HepG2 (cell line): ENCODE results near the gene POC1A.

Experiments
- CHCHD3 ChIP-seq: sonication (generic); formaldehyde crosslinking; IDR thresholded peaks from 2 replicates; pipeline ENCODE4 v1.8.0; 2022; ENCODE audit warnings: mild to moderate bottlenecking, missing genetic modification reagents, moderate library complexity
- CREB3 ChIP-seq: sonication (generic); formaldehyde crosslinking; IDR thresholded peaks from 2 replicates; pipeline ENCODE4 v1.5.0; 2020; ENCODE audit warnings: missing genetic modification reagents
- EZH2 ChIP-seq: conservative IDR thresholded peaks from 2 replicates; pipeline ENCODE4 v1.6.1; 2012; ENCODE audit warnings: mild to moderate bottlenecking, low read depth, low read length, moderate library complexity
- FOXA1 ChIP-seq, 2 experiments: fragments of 450-650 bp in 1 of 2; sonication (generic) in 1 of 2; formaldehyde crosslinking in 1 of 2; IDR thresholded peaks; 2 replicates each; pipeline versions ENCODE4 v1.4.0 to v1.6.1; 2016 to 2020; ENCODE audit warnings: missing genetic modification reagents in 1 of 2
- MEIS2 ChIP-seq: sonication (generic); formaldehyde crosslinking; IDR thresholded peaks from 2 replicates; pipeline ENCODE4 v1.9.0; 2021; ENCODE audit warnings: mild to moderate bottlenecking, missing genetic modification reagents
- POLR2A ChIP-seq, 2 experiments: IDR thresholded peaks; 2 replicates each; pipeline ENCODE4 v1.6.1; 2011; ENCODE audit warnings: low read depth in 2 of 2, low read length in 2 of 2, mild to moderate bottlenecking in 1 of 2, moderate library complexity in 1 of 2; ENCODE audit not compliant: insufficient read depth in 1 of 2
- SNRNP70 ChIP-seq: fragments of 200-400 bp; formaldehyde crosslinking; IDR thresholded peaks from 2 replicates; pipeline ENCODE4 v1.6.1; 2017; ENCODE audit warnings: mild to moderate bottlenecking, low read depth, low read length, moderate library complexity
- TRIM24 ChIP-seq: sonication (generic); formaldehyde crosslinking; IDR thresholded peaks from 2 replicates; pipeline ENCODE4 v1.8.0; 2022; ENCODE audit warnings: mild to moderate bottlenecking, missing genetic modification reagents
- ZFP1 ChIP-seq: IDR thresholded peaks from 2 replicates; pipeline ENCODE4 v1.6.1; 2016
- ZFX ChIP-seq: sonication (generic); formaldehyde crosslinking; IDR thresholded peaks from 2 replicates; pipeline ENCODE4 v1.4.0; 2020; ENCODE audit warnings: mild to moderate bottlenecking, low read depth, missing genetic modification reagents, moderate library complexity
- ZNF276 ChIP-seq: sonication (generic); formaldehyde crosslinking; IDR thresholded peaks from 2 replicates; pipeline ENCODE4 v1.4.0; 2020; ENCODE audit warnings: mild to moderate bottlenecking, low read depth, missing genetic modification reagents
- TF ChIP-seq, protein P1 (sequence below): sonication (generic); formaldehyde crosslinking; IDR thresholded peaks from 2 replicates; pipeline ENCODE4 v1.5.0; 2020; ENCODE audit warnings: mild to moderate bottlenecking, missing genetic modification reagents, moderate library complexity

DNA sequence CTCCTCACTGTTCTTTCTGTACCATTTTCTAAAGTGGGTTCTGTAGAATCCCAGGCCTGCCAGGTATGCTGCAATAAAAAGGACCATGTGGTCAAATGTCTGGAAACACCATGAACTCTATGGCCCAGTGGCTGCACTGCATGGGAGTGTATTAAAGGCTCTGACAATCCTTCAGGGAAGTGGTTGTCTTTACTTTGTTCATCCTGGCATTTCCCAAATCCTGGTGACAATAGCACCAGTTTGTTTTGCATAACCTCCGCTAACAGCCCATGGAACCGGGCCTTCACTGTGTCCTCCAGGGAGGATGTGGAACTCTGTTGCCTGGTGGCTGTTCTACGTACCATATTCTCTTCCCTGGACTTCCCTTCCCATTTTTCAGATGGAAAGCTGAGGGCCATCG is 86.7 kb downstream of the POC1A start:
- TF ChIP-seq TRIM24 (CRISPR knock-in tag) = no peak
- no peak for TF ChIP-seq CHCHD3
- TF ChIP-seq CREB3 (CRISPR knock-in tag) = no peak
- TF ChIP-seq EZH2 = no peak
- TF ChIP-seq SNRNP70 = no peak
- TF ChIP-seq, protein P1, sequence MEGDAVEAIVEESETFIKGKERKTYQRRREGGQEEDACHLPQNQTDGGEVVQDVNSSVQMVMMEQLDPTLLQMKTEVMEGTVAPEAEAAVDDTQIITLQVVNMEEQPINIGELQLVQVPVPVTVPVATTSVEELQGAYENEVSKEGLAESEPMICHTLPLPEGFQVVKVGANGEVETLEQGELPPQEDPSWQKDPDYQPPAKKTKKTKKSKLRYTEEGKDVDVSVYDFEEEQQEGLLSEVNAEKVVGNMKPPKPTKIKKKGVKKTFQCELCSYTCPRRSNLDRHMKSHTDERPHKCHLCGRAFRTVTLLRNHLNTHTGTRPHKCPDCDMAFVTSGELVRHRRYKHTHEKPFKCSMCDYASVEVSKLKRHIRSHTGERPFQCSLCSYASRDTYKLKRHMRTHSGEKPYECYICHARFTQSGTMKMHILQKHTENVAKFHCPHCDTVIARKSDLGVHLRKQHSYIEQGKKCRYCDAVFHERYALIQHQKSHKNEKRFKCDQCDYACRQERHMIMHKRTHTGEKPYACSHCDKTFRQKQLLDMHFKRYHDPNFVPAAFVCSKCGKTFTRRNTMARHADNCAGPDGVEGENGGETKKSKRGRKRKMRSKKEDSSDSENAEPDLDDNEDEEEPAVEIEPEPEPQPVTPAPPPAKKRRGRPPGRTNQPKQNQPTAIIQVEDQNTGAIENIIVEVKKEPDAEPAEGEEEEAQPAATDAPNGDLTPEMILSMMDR (CRISPR knock-in tag) = no peak
- no peak for TF ChIP-seq POLR2A (IDR thresholded peaks at IDR 0.05; ENCODE audit: insufficient read depth in 1 of 2, low read depth in 2 of 2, low read length in 2 of 2)
- no peak for TF ChIP-seq MEIS2
- no peak for TF ChIP-seq FOXA1 (IDR thresholded peaks at IDR 0.05)
- no peak for TF ChIP-seq FOXA1 (CRISPR knock-in tag; IDR thresholded peaks at IDR 0.05)
- TF ChIP-seq ZNF276 = no peak
- no peak for TF ChIP-seq ZFP1 (CRISPR knock-in tag)
- no peak for TF ChIP-seq ZFX (CRISPR knock-in tag)
